Stimulated activated CD4-positive, alpha-beta T cell treated with anti-CD3 and anti-CD28 coated beads, Interleukin-2, amount 100 ng/mL, for 4 hours (primary cell): ENCODE measurements around the gene RIIAD1.
A peak's percentile ranks its signal among the peaks of the same experiment; 100 is the strongest.
"Not testable (repeated sequence)": the region's sequence is repeated elsewhere in the genome, so short reads cannot be mapped to it uniquely, and the experiment has no call there.

Source experiments
- DNase-seq: peaks from one replicate; pipeline ENCODE4 v3.0.0-alpha.2; 2020; ENCODE audit warnings: low read depth

The RIIAD1 gene, protein sequence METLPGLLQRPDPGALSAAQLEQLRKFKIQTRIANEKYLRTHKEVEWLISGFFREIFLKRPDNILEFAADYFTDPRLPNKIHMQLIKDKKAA

DNA sequence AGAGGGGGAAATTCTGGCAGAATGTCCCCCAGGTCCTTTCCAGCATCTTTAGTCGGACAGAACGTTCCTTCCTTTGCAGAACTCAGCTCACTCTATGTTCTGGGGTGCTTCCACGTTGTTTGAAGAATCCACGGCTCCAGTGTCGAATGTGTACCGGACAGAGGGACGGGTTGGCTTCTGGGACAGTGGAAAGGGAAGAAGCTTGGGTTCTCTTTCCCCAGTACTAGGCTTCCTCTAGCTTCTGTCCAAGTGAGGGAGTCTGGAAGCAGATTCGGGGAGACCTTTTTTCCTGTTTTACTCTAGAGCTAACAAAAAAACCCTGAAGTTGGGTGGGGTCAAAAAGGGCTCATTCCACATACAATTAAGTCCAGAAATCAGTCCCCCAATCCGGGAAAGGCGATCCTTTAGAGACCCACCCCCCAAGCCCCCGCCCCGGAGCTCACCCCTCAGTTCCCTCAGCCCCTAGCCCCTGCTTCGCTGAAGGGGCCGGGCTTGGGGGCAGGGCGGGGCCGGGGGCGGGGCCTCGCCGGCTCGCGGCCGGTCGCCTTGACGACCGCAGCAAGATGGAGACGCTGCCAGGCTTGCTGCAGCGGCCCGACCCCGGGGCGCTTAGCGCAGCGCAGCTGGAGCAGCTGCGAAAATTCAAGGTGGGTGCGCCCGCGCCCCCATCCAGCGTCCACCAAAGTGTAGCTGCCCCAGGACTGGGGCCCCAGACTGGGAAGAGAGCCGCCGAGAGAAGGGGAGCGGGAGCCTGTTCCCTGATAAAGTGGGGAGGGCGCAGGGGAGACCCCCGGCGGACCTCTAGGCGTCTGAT lies at the start of gene RIIAD1:
TSS of gene RIIAD1 (plus strand) at position 549 of the 814 bp plus-strand sequence. CDS start at position 564, 15 bp downstream.
- DNase-seq, result peak; percentile 19

DNA sequence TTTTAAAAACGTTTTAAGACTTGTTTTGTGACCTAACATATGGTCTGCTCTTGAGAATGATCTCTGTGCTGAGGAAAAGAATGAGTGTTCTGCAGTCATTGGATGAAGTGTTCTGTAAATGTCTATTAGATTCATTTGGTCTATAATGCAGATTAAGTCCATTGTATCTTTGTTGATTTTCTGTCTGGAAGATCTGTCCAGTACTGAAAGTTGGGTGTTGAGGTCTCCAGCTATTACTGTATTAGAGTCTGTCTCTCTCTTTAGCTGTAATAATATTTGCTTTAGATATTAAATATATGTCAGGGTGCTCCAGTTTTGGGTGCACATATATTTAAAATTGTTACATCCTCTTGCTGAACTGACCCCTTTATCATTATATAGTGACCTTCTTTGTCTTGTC lies 47.9 kb upstream of the RIIAD1 start:
- DNase-seq, result no peak

DNA sequence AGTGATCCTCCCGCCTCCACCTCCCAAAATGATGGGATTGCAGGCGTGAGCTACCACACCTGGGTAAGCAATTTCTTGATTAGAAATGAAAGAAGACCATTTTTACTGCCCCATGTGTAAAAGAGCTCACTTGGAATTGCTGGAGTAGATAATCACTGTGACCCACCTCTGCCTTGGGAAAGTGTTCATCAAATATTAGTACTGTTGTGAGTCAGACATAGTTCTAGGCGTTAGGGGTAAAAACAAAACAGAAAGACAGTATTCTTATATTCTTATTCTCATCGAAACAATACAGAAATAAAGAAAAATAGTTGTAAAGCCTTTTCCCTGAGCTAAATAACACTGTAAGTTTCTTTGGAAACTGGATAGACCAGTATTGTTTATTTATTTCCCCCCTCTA lies 40.9 kb upstream of the RIIAD1 start:
- DNase-seq, result no peak

DNA sequence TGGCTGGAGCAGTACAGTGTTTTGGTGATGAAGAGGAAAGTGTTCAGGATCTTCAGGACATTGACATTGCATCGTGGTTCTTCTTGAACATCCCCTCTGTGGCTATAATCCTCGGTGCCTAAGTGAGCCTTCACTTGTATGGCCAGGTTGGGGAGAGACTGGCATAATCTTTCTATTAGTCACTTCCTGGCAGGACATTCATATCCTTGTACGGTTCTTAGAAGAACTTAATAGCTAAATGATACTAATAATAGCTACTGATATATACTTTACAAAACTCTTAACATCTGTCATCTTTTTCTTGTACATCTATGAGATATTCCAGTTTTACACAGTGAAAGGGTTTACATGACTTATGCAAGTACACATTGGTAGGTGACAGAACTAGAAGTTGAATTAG lies 40.5 kb upstream of the RIIAD1 start:
- DNase-seq, result no peak

DNA sequence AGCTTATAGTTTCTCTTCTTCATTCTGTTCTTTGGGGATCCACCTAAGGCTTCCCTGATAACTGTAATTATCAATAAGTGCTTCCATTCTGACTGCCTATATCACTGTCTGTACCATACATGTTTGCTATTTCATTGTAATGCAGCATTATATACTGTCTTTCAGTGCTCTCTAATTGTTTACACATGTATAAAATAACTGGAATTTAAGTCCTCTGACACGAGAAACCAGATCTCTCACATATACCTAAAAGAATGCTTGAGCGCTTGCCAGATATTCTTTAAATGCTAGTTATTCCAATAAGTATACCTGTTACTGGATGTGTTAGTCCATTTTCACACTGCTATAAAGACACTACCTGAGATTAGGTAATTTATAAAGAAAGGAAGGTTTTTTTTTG lies 39.4 kb upstream of the RIIAD1 start:
- no peak for DNase-seq

DNA sequence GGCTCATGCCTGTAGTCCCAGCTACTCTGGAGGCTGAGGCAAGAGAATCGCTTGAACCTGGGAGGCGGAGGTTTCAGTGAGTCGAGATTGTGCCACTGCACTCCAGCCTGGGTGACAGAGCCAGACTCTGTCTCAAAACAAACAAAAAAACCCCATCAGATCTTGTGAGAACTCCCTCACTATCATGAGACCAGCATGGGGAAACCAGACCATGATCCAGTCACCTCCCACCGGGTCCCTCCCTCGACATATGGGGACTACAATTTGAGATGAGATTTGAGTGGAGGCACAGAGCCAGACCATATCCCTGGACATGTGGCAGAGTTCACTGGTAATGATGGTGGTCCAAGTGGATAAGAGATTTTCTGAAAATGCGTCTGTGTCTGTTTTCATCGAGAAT lies 38.4 kb upstream of the RIIAD1 start:
- DNase-seq, result not testable (repeated sequence)

DNA sequence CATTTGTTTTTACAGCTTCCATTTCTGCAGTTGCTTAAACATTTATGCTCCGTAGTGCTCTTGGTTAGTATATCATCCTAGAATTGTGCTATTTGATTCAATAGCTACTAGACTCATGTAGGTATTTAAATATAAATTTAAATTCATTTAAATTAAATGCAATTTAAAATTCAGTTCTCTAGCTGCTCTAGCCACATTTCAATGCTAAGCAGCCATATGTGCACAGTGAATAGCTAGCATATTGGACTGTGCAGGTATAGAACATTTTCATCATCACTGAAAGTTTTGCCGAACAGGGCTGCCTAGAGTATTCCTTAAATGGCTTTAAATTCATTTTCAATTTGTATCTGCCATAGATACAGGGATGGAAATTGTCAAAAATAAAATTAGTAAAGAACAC lies 37.2 kb upstream of the RIIAD1 start:
- no peak for DNase-seq

DNA sequence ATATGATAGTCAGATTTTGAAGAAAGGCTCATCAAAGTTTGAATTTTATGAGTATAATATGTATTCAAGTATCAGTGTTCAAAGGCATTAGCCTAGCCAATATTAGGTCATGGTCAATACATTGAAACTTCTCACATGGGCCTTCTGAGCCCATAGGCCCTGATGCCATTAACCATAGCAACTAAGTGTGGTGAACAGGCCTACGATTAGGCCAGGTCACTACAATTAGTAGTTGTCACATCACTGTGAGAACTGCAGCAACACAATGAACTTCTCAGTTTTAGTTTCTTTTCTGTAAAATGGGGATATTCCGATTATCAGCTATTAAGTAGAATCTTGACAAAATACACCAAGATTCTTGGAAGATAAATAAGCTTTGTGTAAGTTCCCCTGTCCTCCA lies 34.8 kb upstream of the RIIAD1 start:
- no peak for DNase-seq

DNA sequence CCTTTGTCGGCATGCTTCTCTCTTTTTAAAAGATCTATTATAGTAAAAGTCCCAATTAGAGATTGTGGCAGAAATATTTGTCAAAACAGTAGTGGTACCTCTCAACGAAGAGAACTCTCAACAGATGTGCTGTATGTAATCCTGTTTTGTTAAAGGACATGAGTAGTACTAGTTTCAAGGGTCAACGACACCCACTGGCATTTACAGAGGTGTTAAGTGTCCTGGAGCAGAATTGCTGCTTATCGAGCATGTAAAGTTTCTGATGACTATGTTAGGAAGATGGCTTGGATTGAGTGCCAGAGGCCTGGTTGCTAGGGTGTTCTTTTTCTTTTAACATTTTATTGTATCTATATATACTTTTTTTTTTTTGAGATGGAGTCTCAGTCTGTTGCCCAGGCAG lies 31.8 kb upstream of the RIIAD1 start:
- no peak for DNase-seq

DNA sequence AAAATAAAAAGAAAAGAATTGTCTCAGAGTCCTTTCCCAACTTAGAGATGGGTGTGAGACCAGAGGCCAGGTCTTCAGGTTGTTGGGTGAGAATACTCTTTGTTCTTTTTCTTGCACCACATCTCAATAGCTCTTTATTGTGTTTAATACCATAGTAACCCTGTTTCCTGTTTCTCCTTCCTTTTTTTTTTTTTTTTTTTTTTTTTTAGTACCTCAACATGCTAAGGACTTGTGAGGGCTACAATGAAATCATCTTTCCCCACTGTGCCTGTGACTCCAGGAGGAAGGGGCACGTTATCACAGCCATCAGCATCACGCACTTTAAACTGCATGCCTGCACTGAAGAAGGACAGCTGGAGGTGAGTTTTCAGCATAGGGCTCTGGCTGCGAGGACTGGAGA lies 29.1 kb upstream of the RIIAD1 start:
- no peak for DNase-seq

DNA sequence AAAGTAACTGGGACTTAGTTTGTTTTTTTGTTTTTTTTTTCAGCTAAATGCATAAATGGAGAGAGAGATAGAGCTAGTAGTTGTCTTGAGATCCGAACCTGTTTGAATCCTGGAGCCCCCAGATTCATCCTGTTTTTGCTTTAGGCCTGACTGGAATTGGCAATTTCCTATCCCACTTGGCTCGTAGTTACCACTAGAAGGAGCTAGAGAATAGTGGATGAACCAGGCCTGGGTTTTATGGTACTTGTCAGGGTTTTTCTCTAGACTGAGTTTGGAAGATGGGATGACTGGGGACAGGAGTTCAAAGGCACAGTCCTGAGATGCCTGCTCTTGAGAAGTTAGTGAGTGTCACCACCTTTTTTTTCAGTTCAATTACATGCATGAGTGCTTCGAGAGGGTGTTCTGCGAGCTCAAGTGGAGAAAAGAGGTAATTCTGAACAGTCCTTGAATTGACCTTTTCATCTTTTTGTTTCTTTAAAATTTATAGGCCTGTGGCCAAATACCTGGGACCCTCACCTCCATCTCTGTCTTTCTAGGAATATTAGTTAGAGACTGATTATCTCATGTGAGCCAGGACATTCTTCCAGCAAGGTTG lies 28.2 kb upstream of the RIIAD1 start:
- DNase-seq, result no peak

DNA sequence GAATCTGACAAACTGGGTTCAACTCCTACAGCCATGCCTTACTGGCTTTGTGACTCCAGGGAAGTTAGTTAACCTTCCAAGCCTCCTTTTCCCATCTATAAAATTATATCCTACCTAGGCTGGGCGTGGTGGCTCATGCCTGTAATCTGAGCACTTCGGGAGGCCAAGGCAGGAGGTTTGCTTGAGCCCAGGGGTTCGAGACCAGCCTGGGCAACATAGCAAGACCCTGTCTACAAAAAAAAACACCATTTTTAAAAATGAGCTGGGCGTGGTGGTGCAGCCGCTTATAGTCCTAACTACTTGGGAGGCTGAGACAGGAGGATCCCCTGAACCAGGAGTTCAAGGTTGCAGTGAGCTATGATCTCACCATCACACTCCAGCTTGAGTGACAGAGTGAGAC lies 19.8 kb upstream of the RIIAD1 start:
- DNase-seq, result no peak

DNA sequence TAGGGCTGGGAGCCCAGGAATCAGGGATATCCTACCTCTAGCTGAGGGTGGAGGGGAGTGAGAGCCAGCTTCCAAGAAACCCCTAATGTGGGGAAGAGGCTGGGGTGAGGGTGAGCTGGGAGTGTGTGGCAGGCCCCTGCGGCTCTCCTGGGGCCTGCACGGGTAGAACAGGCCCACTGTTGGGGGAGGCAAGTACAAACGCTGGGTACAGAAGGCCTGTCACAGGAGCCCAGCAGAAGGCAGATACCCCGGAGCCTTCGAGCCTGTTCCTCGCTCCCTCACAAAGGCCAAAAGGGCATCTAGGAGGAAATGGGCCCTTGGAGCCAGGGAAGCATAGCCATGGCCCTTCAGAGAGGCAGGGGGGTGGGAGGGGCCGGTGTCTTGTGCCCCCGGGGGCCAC lies 18.4 kb upstream of the RIIAD1 start:
- DNase-seq, result no peak

DNA sequence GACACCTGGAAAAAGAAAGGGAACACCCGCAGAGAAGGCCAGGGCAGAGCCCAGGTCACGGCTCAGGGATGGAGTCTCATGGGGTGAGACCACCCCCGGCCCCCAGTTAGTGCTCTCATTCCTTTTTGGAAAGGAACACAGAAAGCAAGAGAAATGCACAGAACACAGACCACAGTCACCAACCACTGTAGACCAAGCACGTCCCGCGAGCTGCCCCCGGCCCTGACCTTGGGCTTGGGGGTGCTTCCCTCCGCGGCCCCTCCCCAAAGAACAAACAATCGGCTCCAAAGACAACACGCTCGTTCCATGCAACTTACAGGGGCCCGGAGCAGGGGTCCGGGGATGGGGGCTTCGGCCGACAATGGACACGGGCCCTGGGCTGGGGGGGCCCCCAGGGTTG lies 17.5 kb upstream of the RIIAD1 start:
- DNase-seq, result no peak

DNA sequence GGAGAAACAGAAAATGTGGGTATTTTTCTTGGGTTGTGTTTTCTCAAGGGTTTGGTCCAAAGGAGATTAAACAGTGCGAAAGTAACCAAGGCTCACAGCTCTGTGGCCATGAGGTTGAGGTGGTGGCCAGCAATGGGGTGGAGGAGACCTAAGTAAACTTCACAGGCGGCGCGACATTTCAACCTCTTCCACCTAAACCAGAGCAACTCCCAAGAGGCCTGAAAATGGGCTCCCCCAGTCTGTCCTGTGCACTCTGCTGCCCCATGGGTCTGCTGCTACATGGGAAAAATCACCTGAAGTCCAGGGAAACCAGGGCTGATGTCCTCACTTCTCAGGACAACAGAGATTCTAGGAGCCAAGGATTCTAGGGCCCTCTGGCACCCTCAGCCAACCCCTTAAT lies 17.1 kb upstream of the RIIAD1 start:
- no peak for DNase-seq

DNA sequence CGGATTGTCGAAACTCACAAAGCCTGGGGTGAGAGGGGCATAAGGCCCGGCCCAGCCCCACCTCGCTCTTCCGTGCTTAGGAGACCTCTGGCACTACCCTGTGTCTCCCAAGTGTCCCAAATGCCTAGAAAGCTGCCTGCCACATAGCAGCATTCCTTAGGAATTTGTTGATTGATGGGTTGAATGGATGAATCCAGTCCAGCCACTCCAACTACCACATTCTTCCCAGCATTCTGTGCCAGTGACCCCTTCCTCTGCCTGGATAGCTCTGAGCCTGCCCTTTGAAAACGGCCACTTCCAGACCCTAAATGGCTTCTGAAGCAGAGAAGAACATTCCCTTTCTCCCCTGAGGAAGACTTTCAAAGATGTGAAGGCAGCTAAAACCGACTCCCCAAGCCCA lies 16.2 kb upstream of the RIIAD1 start:
- no peak for DNase-seq

DNA sequence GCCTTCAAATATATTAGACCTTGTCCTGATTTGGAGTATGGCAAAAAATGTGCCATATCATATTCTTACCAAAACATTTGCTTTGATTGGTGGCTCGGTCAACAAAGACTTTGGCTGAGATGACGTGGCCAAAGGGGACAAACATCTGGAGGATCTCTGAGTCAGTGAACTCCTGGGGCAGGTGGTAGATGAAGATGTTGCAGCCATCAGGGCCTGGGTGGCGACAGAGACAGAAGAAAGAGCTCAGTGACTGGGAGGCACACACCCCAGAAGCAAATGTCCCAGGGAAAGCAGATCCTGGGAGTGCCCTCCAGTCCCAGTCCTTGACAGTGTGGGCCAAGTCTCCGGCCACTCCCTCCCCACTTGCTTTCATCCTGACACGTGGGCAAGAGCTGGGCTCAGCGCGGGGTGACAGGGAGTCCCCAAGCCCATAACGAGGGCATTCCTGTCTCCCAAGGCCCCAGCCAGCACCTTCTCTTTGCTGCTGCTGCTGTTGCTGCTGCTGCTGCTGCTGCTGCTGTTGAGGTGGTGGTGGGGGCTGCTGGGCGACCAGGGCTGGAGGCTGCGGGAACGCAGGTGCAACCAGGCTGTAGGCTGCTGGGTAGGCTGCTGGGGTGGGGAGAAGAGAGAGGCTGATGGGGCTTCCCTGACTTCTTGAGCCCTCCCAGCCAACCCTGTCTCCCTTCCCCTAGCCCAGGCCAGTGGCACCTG lies 15.4 kb upstream of the RIIAD1 start:
- no peak for DNase-seq

DNA sequence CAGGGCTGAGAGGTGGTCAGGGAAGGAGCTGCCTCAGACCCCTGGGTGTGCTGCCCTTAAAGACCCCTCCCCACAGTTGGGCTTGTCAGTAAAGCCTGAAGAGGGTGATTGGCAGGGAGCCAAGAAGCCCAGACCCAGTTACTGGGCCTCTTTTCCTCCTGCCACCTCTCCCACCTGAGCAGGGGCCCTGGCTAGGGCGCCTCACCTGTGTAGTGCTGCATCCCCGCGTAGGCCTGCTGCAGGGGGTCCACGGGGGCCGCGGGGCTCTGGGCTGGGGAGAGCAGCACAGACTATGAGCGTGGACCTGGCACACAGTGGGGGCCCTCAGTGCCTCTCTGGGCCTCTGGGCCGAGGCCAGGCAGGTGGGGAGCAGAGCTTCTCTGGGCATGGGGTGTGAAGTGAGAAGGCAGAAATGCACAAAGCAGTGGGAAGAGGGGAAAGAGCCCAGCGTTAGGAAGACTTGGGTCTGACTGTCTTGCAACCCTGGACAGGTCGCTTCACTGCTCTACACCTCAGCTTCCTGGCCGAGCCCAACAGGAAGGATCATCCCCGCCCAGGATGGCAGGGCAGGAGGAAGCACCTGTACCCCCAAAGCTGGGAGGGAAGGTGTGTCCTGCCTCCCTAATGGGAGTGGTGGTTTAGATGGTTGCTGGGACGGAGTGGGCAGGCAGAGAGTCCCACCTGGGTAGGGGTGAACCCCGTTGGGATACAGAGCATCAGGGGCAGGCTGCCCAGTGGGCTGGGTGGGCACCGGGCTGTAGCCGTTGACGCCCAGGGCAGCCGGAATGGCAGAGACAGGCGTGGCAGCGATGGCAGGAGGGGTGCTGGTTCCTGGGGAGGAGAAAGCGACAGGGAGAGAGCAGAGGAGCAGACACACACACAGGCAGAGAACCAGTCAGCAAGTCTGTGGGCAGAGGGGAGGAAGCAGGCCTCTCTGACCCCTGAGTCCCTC lies 14.6 kb upstream of the RIIAD1 start:
- DNase-seq, result no peak

DNA sequence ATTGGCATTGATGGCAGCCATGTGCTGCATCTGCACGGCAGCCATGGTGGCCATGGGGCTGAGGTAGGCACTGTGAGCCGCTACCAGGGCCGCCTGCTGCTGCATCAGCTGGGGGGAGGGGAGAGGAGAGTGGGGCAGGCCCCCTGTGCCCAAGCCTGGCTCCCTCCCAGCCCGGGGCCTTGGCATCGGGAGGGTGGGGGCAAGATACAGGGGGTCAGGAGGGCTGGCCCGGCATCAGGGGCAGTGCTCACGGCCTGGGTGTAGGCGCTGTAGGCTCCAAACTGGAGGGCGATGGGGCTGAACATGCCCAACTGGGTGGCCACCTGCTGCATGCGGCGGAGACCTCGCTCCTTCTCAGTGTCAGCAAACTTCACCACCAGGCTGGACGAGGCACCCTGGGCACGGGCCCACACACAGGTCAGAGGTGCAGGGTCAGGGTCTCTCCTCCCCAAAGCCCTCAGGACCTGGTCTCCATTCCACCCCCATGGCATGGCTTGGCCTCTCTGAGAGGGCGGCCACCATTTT lies 13.7 kb upstream of the RIIAD1 start:
- DNase-seq, result no peak

DNA sequence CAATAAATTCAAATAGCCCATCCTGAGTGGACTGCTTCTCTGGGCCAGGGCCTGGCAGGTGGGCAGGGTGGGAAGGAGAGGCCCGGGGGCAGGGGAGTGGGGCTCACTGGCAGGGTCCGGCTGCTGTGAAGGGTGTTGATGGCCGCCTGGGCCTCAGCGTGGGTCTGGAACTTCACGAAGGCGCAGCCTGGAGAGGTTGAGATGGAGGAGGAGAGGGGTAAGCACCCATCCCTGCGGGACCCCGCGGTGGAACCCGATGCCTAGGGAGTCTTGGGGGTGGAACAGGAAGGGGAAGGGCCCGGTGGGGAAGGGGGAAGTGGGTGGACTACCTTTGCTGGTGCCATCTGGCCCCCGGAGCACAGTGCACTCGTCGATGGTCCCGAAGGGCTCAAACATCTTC lies 12.4 kb upstream of the RIIAD1 start:
- DNase-seq, result no peak

DNA sequence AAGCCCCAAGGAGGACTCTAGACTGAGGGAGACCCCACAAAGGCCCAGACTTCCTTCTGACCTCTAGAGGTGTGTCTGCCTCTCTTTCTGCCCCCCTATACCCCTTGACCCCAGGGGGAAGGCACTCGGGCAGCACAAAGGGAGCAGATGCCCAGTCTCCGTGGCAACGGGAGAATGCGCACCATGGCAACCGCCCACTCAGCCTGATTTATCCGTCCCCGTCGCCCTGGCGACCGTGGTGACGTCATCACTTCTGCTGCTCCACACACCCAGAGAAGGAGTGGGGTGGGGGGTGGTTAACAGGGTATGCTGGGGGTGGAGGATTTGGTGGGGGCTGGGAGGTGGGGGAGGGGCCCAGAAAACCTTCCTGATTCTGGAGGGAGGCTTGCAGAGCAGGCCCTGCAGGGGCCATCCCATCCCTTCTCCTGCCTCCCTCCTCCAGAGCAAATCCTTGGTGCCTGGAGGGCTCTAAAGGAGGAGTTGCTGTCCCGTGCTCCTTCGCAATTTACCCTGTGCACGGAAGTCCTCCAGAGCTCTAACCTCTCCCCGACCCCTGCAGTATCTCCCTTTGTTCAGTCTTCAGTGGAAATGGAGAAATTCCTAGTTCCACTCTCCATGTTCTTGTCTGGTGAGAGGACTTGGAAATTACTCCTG lies 11.0 kb upstream of the RIIAD1 start:
- DNase-seq, result peak; percentile 26
